GM18508 (cell line): ENCODE data around the gene SLC25A27.

Experiments
- ATAC-seq: cut with Tn5 transposase; IDR thresholded peaks from one replicate; pipeline ENCODE4 v1.9.1; 2021; ENCODE audit warnings: moderate number of reproducible peaks; ENCODE audit not compliant: insufficient read depth, unreplicated experiment

Gene SLC25A27

GRCh38 chr6:46704562-46704961 is 51.8 kb downstream of the SLC25A27 start:
- no peak for ATAC-seq

GRCh38 chr6:46706464-46706863 is 53.7 kb downstream of the SLC25A27 start:
- no peak for ATAC-seq

GRCh38 chr6:46711491-46711890 is 58.7 kb downstream of the SLC25A27 start:
- no peak for ATAC-seq

- ATAC-seq: no peak
These were observed 62.4 kb downstream of the SLC25A27 start for GRCh38 chr6:46715141-46715540.

GRCh38 chr6:46719099-46719498 is 66.3 kb downstream of the SLC25A27 start:
- ATAC-seq: no peak

- ATAC-seq: no peak
These were observed 67.6 kb downstream of the SLC25A27 start for GRCh38 chr6:46720401-46720800.
